H1 (cell line): ENCODE data around the gene KISS1R. TPM values are rescaled to one million over a fixed set of nuclear protein-coding genes. Genes with fewer than 3 reads are reported as not detected.

Experiments used
- CTCF ChIA-PET: fragments of 300-600 bp; sonication (Branson Sonifier 250); formaldehyde crosslinking; loops from one replicate; lab custom pipeline; 2021; ENCODE audit not compliant: partially characterized antibody; lab: Charles Lee
- POLR2A ChIA-PET: fragments of 300-600 bp; sonication (Branson Sonifier 250); formaldehyde crosslinking; loops from one replicate; lab custom pipeline; 2021; ENCODE audit warnings: inconsistent platforms; ENCODE audit not compliant: partially characterized antibody; lab: Charles Lee
- DNase-seq, 2 experiments: peaks; one replicate each; pipeline versions ENCODE4 v3.0.0 to v3.0.0-alpha.2; 2010 to 2022; ENCODE audit warnings: low spot score in 2 of 2, low read depth in 1 of 2, mixed read lengths in 1 of 2
- FAIRE-seq: peaks from 2 replicates; lab custom pipeline; 2011; peaks lifted over from hg19 to GRCh38; lab: Jason Lieb, UNC
- H2AFZ ChIP-seq: 2 replicates; pipeline ENCODE4 v1.8.1; 2012; ENCODE audit warnings: low read length, inconsistent platforms
- H2AK5ac ChIP-seq: 2 replicates; pipeline ENCODE4 v1.6.1; 2013; ENCODE audit warnings: low read depth, low read length
- H2BK120ac ChIP-seq: replicated peaks from 2 replicates; pipeline ENCODE3; 2013; ENCODE audit warnings: low read depth, low read length, inconsistent platforms
- H2BK12ac ChIP-seq: 2 replicates; pipeline ENCODE4 v1.6.1; 2013; ENCODE audit warnings: low read depth, low read length
- H2BK15ac ChIP-seq: 2 replicates; pipeline ENCODE4 v1.6.1; 2013; ENCODE audit warnings: low read length
- H2BK20ac ChIP-seq: 2 replicates; pipeline ENCODE4 v1.6.1; 2013; ENCODE audit warnings: low read length
- H2BK5ac ChIP-seq: 2 replicates; pipeline ENCODE4 v1.6.1; 2013; ENCODE audit warnings: low read depth, low read length
- H3K14ac ChIP-seq: 2 replicates; pipeline ENCODE4 v1.6.1; 2013; ENCODE audit warnings: inconsistent platforms; ENCODE audit not compliant: insufficient read length
- H3K18ac ChIP-seq: 2 replicates; pipeline ENCODE4 v1.6.1; 2013; ENCODE audit warnings: low read length; ENCODE audit errors: extremely low read depth
- H3K23ac ChIP-seq: 2 replicates; pipeline ENCODE4 v1.6.1; 2013; ENCODE audit warnings: inconsistent platforms; ENCODE audit not compliant: insufficient read length
- H3K23me2 ChIP-seq: 2 replicates; pipeline ENCODE4 v1.6.1; 2013; ENCODE audit warnings: low read depth, low read length
- H3K27ac ChIP-seq: 2 replicates; pipeline ENCODE4 v1.6.1; 2011; ENCODE audit warnings: low read depth, low read length, inconsistent platforms
- H3K27me3 ChIP-seq, 4 experiments: replicated peaks in 1 of 4; 1 replicate in 1 of 4; 2 replicates in 3 of 4; pipeline versions ENCODE4 v1.6.1 to v1.8.1; 2011 to 2013; ENCODE audit warnings: low read length in 3 of 4, mild to moderate bottlenecking in 3 of 4, inconsistent platforms in 2 of 4, mixed read lengths in 2 of 4, moderate library complexity in 1 of 4; ENCODE audit not compliant: control insufficient read depth in 3 of 4, insufficient read depth in 3 of 4; ENCODE audit errors: extremely low read depth in 1 of 4
- H3K36me3 ChIP-seq, 4 experiments: 2 replicates each; pipeline versions ENCODE4 v1.6.1 to v1.8.1; 2011 to 2013; ENCODE audit warnings: mild to moderate bottlenecking in 4 of 4, low read length in 3 of 4, moderate library complexity in 2 of 4, control low read depth in 1 of 4, inconsistent platforms in 1 of 4; ENCODE audit not compliant: insufficient read depth in 4 of 4, control insufficient read depth in 2 of 4
- H3K4ac ChIP-seq: replicated peaks from 2 replicates; pipeline ENCODE3; 2013; ENCODE audit warnings: low read length, low read depth, mixed read lengths, inconsistent platforms; ENCODE audit not compliant: insufficient read length
- H3K4me1 ChIP-seq, 4 experiments: replicated peaks in 1 of 4; 1 replicate in 1 of 4; 2 replicates in 3 of 4; pipeline versions ENCODE4 v1.6.1 to v1.8.1; 2011 to 2013; ENCODE audit warnings: low read length in 3 of 4, inconsistent platforms in 2 of 4, mixed read lengths in 1 of 4; ENCODE audit not compliant: insufficient read depth in 4 of 4, control insufficient read depth in 3 of 4
- H3K4me2 ChIP-seq, 2 experiments: 2 replicates each; pipeline versions ENCODE4 v1.6.1 to v1.8.1; 2011 to 2013; ENCODE audit warnings: low read depth in 2 of 2, low read length in 2 of 2, control low read depth in 1 of 2, inconsistent platforms in 1 of 2, mild to moderate bottlenecking in 1 of 2; ENCODE audit not compliant: insufficient read depth in 1 of 2
- H3K4me3 ChIP-seq, 4 experiments: fragments of 200-600, 300-600 bp in 1 of 4; sonication (generic), shearing (Covaris generic), sonication (Bioruptor Twin) in 1 of 4; 2 replicates each; pipeline versions ENCODE4 v1.5.1 to v1.8.1; 2011 to 2016; ENCODE audit warnings: low read length in 4 of 4, low read depth in 3 of 4, control low read depth in 2 of 4, inconsistent platforms in 2 of 4, mild to moderate bottlenecking in 2 of 4, mixed read lengths in 1 of 4, moderate library complexity in 1 of 4; ENCODE audit not compliant: insufficient read depth in 2 of 4; ENCODE audit errors: extremely low read depth in 1 of 4
- H3K56ac ChIP-seq: replicated peaks from 2 replicates; pipeline ENCODE3; 2013; ENCODE audit warnings: low read depth, mild to moderate bottlenecking, mixed read lengths, low read length, inconsistent platforms; ENCODE audit not compliant: insufficient read length
- H3K79me1 ChIP-seq: 2 replicates; pipeline ENCODE4 v1.6.1; 2013; ENCODE audit warnings: low read depth, low read length, control low read depth
- H3K79me2 ChIP-seq, 2 experiments: 2 replicates each; pipeline versions ENCODE4 v1.6.1 to v1.8.1; 2012 to 2013; ENCODE audit warnings: low read length in 2 of 2, mild to moderate bottlenecking in 2 of 2, inconsistent platforms in 1 of 2; ENCODE audit not compliant: insufficient read depth in 2 of 2, control insufficient read depth in 1 of 2
- H3K9ac ChIP-seq, 4 experiments: replicated peaks in 1 of 4; 1 replicate in 1 of 4; 2 replicates in 3 of 4; pipeline versions ENCODE4 v1.6.1 to v1.8.1; 2011 to 2013; ENCODE audit warnings: low read depth in 3 of 4, low read length in 3 of 4, control low read depth in 2 of 4, mild to moderate bottlenecking in 2 of 4, moderate library complexity in 2 of 4, inconsistent platforms in 1 of 4; ENCODE audit errors: extremely low read depth in 1 of 4
- H3K9me3 ChIP-seq, 2 experiments: 2 replicates each; pipeline versions ENCODE4 v1.6.1 to v1.8.1; 2012 to 2013; ENCODE audit warnings: mild to moderate bottlenecking in 2 of 2, moderate library complexity in 2 of 2, control low read depth in 1 of 2, inconsistent platforms in 1 of 2, low read depth in 1 of 2, low read length in 1 of 2, mixed read lengths in 1 of 2; ENCODE audit not compliant: insufficient read depth in 2 of 2
- H4K20me1 ChIP-seq, 2 experiments: replicated peaks in 1 of 2; 2 replicates each; pipeline versions ENCODE3 to v1.8.1; 2011 to 2013; ENCODE audit warnings: inconsistent platforms in 2 of 2, low read length in 2 of 2, mild to moderate bottlenecking in 1 of 2; ENCODE audit not compliant: insufficient read depth in 2 of 2, control insufficient read depth in 1 of 2
- H4K5ac ChIP-seq: 2 replicates; pipeline ENCODE4 v1.6.1; 2013; ENCODE audit warnings: low read length, low read depth, mixed read lengths, inconsistent platforms; ENCODE audit not compliant: insufficient read length
- H4K8ac ChIP-seq: 2 replicates; pipeline ENCODE4 v1.8.0; 2013; ENCODE audit warnings: mild to moderate bottlenecking, moderate library complexity, low read length, inconsistent platforms; ENCODE audit not compliant: insufficient read depth; ENCODE audit errors: extremely low read depth
- H4K91ac ChIP-seq: replicated peaks from 2 replicates; pipeline ENCODE3; 2013; ENCODE audit warnings: low read length, mixed read lengths, inconsistent platforms; ENCODE audit not compliant: insufficient read length
- BRCA1 ChIP-seq: IDR thresholded peaks from 2 replicates; pipeline ENCODE4 v1.6.1; 2012; ENCODE audit warnings: low read depth, low read length, improper control_type of control experiment
- CBX5 ChIP-seq: fragments of 300-800, 300-1000 bp; sonication (generic); IDR thresholded peaks from 2 replicates; pipeline ENCODE4 v1.7.1; 2016; ENCODE audit warnings: antibody characterized with exemption, low read length, low read depth
- CBX8 ChIP-seq: fragments of 300-800, 300-1000 bp; sonication (generic); IDR thresholded peaks from 2 replicates; pipeline ENCODE4 v1.7.1; 2016; ENCODE audit warnings: low read depth, low read length, borderline replicate concordance
- KDM1A ChIP-seq: fragments of 200-600, 300-600 bp; sonication (generic); IDR thresholded peaks from 2 replicates; pipeline ENCODE4 v1.7.1; 2016; ENCODE audit warnings: mild to moderate bottlenecking, low read length, borderline replicate concordance
- SAP30 ChIP-seq: fragments of 300-600 bp; sonication (generic); IDR thresholded peaks from 2 replicates; pipeline ENCODE4 v1.7.1; 2012; ENCODE audit warnings: low read length, moderate library complexity, mild to moderate bottlenecking, inconsistent platforms; ENCODE audit not compliant: insufficient read depth, insufficient replicate concordance
- SIRT6 ChIP-seq: IDR thresholded peaks from one replicate; pipeline ENCODE4 v1.7.1; 2012; ENCODE audit warnings: low read length, inconsistent platforms
- TAF7 ChIP-seq: optimal IDR thresholded peaks from 2 replicates; pipeline ENCODE3; 2011; ENCODE audit warnings: low read depth, mild to moderate bottlenecking, inconsistent platforms, low read length, moderate library complexity, borderline replicate concordance
- YY1 ChIP-seq: IDR thresholded peaks from 2 replicates; pipeline ENCODE4 v1.6.1; 2011; ENCODE audit warnings: low read depth, mild to moderate bottlenecking, low read length
- WGBS, 2 experiments: shearing (Covaris generic) in 1 of 2; methylation state at CpG; one replicate each; pipeline versions ENCODE4 v1.1.6 to v1.1.7; 2013 to 2015; ENCODE audit warnings: low lambda C conversion rate in 2 of 2, mixed read lengths in 2 of 2, inconsistent platforms in 1 of 2, low coverage in 1 of 2, missing lambda C conversion rate in 1 of 2; ENCODE audit not compliant: insufficient replicate concordance in 2 of 2, insufficient coverage in 1 of 2, insufficient read length in 1 of 2; ENCODE audit errors: extremely low coverage in 1 of 2, missing lambda C conversion rate in 1 of 2; 5-methylcytosine and 5-hydroxymethylcytosine counted together
- polyA plus RNA-seq, 7 experiments: library from polyadenylated mRNA; depleted of rRNA in 3 of 7; stranded (reverse) in 5 of 7; unstranded in 2 of 7; fragments of >200 nt in 5 of 7; fragments of 200-250 nt in 2 of 7; gene quantifications; 1 replicate in 5 of 7; 2 replicates in 1 of 7; 4 replicates in 1 of 7; pipeline versions ENCODE4 v1.2.1 to v1.2.3, GENCODE V29; 2011 to 2013; ENCODE audit warnings: missing spikeins in 2 of 7, mixed read lengths in 2 of 7
- total RNA-seq: library from RNA; stranded (reverse); fragmentation: NEBNext Ultra II Directional; extraction: Animal tissue kit (Norgen Biotek cat#: 25700); gene quantifications from 2 replicates; pipeline ENCODE4 v1.2.1, GENCODE V29; 2021

Gene KISS1R
- total and polyA plus RNA-seq, 2 of the 8 experiments (the other 6 are each of a cell fraction or from before 2014, with no cell fraction given) = 2.3 to 2.7 TPM

DNA sequence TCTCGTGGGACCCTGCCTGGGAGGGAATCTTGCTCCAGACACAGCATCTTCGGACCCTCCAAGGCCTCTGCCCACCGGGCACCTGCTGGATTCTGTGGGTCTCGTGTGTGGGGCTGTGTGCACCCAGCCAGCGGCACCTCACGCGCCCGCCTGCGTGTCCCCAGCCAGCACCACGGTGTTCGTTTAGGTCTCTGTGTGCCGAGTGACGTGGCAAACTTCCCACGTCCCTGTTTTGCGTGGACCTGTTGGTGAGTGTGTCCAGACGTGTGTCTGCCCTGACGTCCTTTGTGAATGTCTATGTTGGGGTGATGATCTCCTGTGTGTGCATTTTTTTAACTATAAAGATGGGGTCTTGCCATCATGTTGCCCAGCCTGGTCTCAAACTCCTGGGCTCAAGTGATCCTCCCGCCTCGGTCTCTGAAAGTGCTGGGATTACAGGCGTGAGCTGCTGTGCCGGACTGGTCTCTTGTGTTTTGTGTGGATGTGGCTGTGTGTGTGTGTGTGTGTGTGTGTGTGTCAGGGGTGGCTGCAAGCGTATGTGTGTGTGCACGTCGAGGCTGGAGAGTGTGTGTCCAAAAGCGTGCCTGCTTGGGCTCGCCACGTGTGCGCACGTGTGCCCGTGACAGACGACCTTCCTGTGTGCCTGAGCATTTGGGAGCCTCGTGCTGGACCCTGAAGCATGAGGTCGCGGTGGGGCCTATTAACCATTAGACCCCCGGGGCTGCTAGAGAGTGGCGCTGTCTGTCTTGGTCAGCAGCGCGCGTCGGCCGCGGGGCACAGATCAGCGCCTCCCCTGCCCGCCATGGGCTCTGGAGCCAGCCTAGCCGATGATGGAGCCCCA lies 24.4 kb downstream of the KISS1R start:
- H3K23me2 ChIP-seq = no peaks in the 10 kb centered on the region
- peaks cover 5 to 53% of the 10 kb centered on the region in 2 experiments for H3K79me2 ChIP-seq
- no peaks in the 10 kb centered on the region for H3K27me3 ChIP-seq
- no peak overlapping the region for H4K91ac ChIP-seq
- no peak overlapping the region for H2BK20ac ChIP-seq
- H2BK120ac ChIP-seq = no peak overlapping the region
- POLR2A ChIA-PET = interaction anchor here (2.9 kb wide), 1 partner anchor 11 kb away, joined by 8 read pairs; no protein-coding TSS in a partner anchor
- H2AFZ ChIP-seq = no peak overlapping the region
- H3K9ac ChIP-seq = no peak overlapping the region
- no peak overlapping the region for H4K5ac ChIP-seq
- H3K4me2 ChIP-seq = no peak overlapping the region
- H3K27ac ChIP-seq = no peak overlapping the region
- no peak overlapping the region for H4K8ac ChIP-seq
- H3K79me1 ChIP-seq = peaks cover 23% of the 10 kb centered on the region
- no peak overlapping the region for H2BK5ac ChIP-seq
- H3K14ac ChIP-seq = no peak overlapping the region
- no peaks in the 10 kb centered on the region for H3K4me1 ChIP-seq
- 96% methylated on average over 37 of the region's 45 CpGs; no CpG with 5 or more reads in 1 of the 2 experiments for WGBS, 2 experiments
- H2BK12ac ChIP-seq = no peak overlapping the region
- no peaks in the 10 kb centered on the region for H3K9me3 ChIP-seq
- H2AK5ac ChIP-seq = no peak overlapping the region
- H3K18ac ChIP-seq = no peak overlapping the region
- H3K56ac ChIP-seq = no peak overlapping the region
- H3K23ac ChIP-seq = no peak overlapping the region
- no peak overlapping the region for H2BK15ac ChIP-seq
- peaks cover 4 to 41% of the 10 kb centered on the region in 2 experiments for H4K20me1 ChIP-seq
- FAIRE-seq (no peak), DNase-seq (no peak)
- peaks cover 3 to 9% (median 3%) of the 10 kb centered on the region in 4 experiments; a peak in 7 of 8 replicates for H3K36me3 ChIP-seq
- H3K4ac ChIP-seq = no peak overlapping the region
- CTCF ChIA-PET = interaction anchor here (0.8 to 1.5 kb wide), 3 partner anchors 18 to 43 kb away, joined by 3 to 4 read pairs (median 3); partner anchors contain the start of gene WDR18
- H3K4me3 ChIP-seq = no peak overlapping the region
- TF ChIP-seq CBX8 = no peak
- TF ChIP-seq SAP30 = no peak
- no peak for TF ChIP-seq BRCA1
- no peak for TF ChIP-seq SIRT6
- no peak for TF ChIP-seq KDM1A
- no peak for TF ChIP-seq CBX5
- TF ChIP-seq TAF7 = no peak
- no peak for TF ChIP-seq YY1
